DMS 273 treated with DMSO at 0.1 percent for 48 hours (cell line): ENCODE data around the gene PRB2.
"Not testable (repeated sequence)": the region's sequence is repeated elsewhere in the genome, so short reads cannot be mapped to it uniquely, and the experiment has no call there.

Experiments
- DNase-seq: peaks from one replicate; lab custom pipeline; 2025; lab: John Stamatoyannopoulos, UW

Gene PRB2

GRCh38 chr12:11395467-11395866, at the start of gene PRB2:
TSS of gene PRB2 (minus strand) at chr12:11395567. CDS start at chr12:11395529, 38 bp downstream.
- not testable (repeated sequence) for DNase-seq

GRCh38 chr12:11437966-11438365, 42.6 kb upstream of the PRB2 start:
- no peak for DNase-seq

GRCh38 chr12:11433664-11434063, 38.3 kb upstream of the PRB2 start:
- no peak for DNase-seq

- DNase-seq: no peak
Observed at GRCh38 chr12:11431486-11431885, 36.1 kb upstream of the PRB2 start.

GRCh38 chr12:11427341-11427740, 32.0 kb upstream of the PRB2 start:
- no peak for DNase-seq

- DNase-seq: no peak
Observed at GRCh38 chr12:11412731-11413130, 17.4 kb upstream of the PRB2 start.

- no peak for DNase-seq
Observed at GRCh38 chr12:11408096-11408495, 12.7 kb upstream of the PRB2 start.

GRCh38 chr12:11397366-11397765, 2.0 kb upstream of the PRB2 start:
- DNase-seq: no peak

GRCh38 chr12:11391456-11391855, 3.9 kb downstream of the PRB2 start:
- not testable (repeated sequence) for DNase-seq

GRCh38 chr12:11377420-11377819, 17.9 kb downstream of the PRB2 start:
- not testable (repeated sequence) for DNase-seq

- no peak for DNase-seq
Observed at GRCh38 chr12:11361151-11361550, 34.2 kb downstream of the PRB2 start.

- not testable (repeated sequence) for DNase-seq
Observed at GRCh38 chr12:11360205-11360883, 35.0 kb downstream of the PRB2 start.

GRCh38 chr12:11351736-11352135, 43.6 kb downstream of the PRB2 start:
- not testable (repeated sequence) for DNase-seq

- no peak for DNase-seq
Observed at GRCh38 chr12:11348439-11348838, 46.9 kb downstream of the PRB2 start.

GRCh38 chr12:11347810-11348209, 47.6 kb downstream of the PRB2 start:
- no peak for DNase-seq

GRCh38 chr12:11344500-11344899, 50.9 kb downstream of the PRB2 start:
- no peak for DNase-seq
